Fibroblast of lung (primary cell): ENCODE measurements around the gene HERC2.

Experiments used
- CTCF ChIP-seq, 2 donors: IDR thresholded peaks in 1 of 2; conservative IDR thresholded peaks in 1 of 2; 1 replicate in 1 of 2; 2 replicates in 1 of 2; pipeline ENCODE4 v1.5.1; 2011 to 2012; ENCODE audit warnings: low read length in 2 of 2, control low read depth in 1 of 2, inconsistent platforms in 1 of 2, low read depth in 1 of 2, mild to moderate bottlenecking in 1 of 2
- EZH2 ChIP-seq: IDR thresholded peaks from 2 replicates; pipeline ENCODE4 v1.5.1; 2012; ENCODE audit warnings: low read length, control low read depth, mild to moderate bottlenecking; ENCODE audit errors: missing control alignments

GRCh38 chr15:28179270-28179669 lies 142.7 kb downstream of the HERC2 start:
- TF ChIP-seq EZH2 (no peak), CTCF (conservative IDR thresholded peaks at IDR 0.05 in 1 of 2, IDR thresholded peaks at IDR 0.05 in 1 of 2; ENCODE audit: low read depth in 1 of 2, low read length in 2 of 2) (no peak)
